Stimulated activated CD4-positive, alpha-beta T cell treated with anti-CD3 and anti-CD28 coated beads, TNF-alpha, amount 100 ng/mL, for 1 hour (primary cell): ENCODE measurements around the gene IRF9.

ENCODE experiments used
- DNase-seq, 3 donors: peaks; one replicate each; pipeline ENCODE4 v3.0.0-alpha.2; 2020; ENCODE audit warnings: low read depth in 3 of 3, low spot score in 1 of 3

The IRF9 gene

GRCh38 chr14:24130717-24131548, 30.1 kb upstream of the IRF9 start:
- DNase-seq: no peak

- no peak for DNase-seq
These were observed 29.5 kb upstream of the IRF9 start for GRCh38 chr14:24131549-24131966.

- DNase-seq: peak in 1 of 3 donors; percentile 24
These were observed 28.9 kb upstream of the IRF9 start for GRCh38 chr14:24132061-24132685.

GRCh38 chr14:24132976-24133375, 28.1 kb upstream of the IRF9 start:
- no peak for DNase-seq

GRCh38 chr14:24133735-24134134, 27.3 kb upstream of the IRF9 start:
- no peak for DNase-seq

- no peak for DNase-seq
These were observed 25.6 kb upstream of the IRF9 start for GRCh38 chr14:24135584-24135833.

- peak; percentile 86 to 96 (median 93) for DNase-seq
These were observed 25.0 kb upstream of the IRF9 start, which contains the start of gene PSME1 for GRCh38 chr14:24135834-24136683. TSS of gene PSME1 (plus strand) at chr14:24136194. CDS start at chr14:24136263, 69 bp downstream.

GRCh38 chr14:24136684-24137528, 24.2 kb upstream of the IRF9 start:
- DNase-seq: no peak

GRCh38 chr14:24137529-24138395, 23.3 kb upstream of the IRF9 start:
- no peak for DNase-seq

GRCh38 chr14:24138396-24139271, 22.4 kb upstream of the IRF9 start:
- no peak for DNase-seq

- no peak for DNase-seq
These were observed 21.7 kb upstream of the IRF9 start for GRCh38 chr14:24139272-24139934.

GRCh38 chr14:24141097-24141880, 19.8 kb upstream of the IRF9 start, which contains the start of gene EMC9:
TSS of gene EMC9 (minus strand) at chr14:24141591. CDS start at chr14:24141304, 287 bp downstream.
- peak; percentile 97 to 98 (median 97) for DNase-seq

- DNase-seq: no peak
These were observed 17.6 kb upstream of the IRF9 start for GRCh38 chr14:24143511-24143910.

- DNase-seq: no peak
These were observed 16.6 kb upstream of the IRF9 start for GRCh38 chr14:24144451-24144850.

GRCh38 chr14:24145219-24145618, 15.8 kb upstream of the IRF9 start:
- no peak for DNase-seq

- DNase-seq: no peak
These were observed 15.2 kb upstream of the IRF9 start for GRCh38 chr14:24145690-24146452.
